ENCODE data around the gene CD300C.
"Not testable (repeated sequence)": the region's sequence is repeated elsewhere in the genome, so short reads cannot be mapped to it uniquely, and the experiment has no call there.

CD300C gene

DNA sequence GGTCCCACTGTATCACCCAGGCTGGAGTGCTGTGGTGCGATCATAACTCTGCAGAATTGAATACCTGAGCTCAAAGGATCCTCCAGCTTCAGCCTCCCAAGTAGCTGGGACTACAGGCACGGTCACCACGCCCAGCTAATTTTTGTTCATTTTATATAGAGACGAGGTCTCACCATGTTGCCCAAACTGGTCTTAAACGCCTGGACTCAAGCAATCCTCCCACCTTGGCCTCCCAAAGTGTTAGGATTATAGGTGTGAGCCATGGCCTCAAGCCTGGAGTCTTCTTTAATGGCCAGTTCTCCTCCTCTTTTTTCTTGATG is 15.1 kb downstream of the CD300C start:
- DNase-seq: no peak

- no peak for DNase-seq
These were observed 16.7 kb downstream of the CD300C start for GRCh38 chr17:74529243-74529642.

GRCh38 chr17:74528491-74529199 is 17.3 kb downstream of the CD300C start:
- no peak for DNase-seq

- DNase-seq: no peak
These were observed 18.2 kb downstream of the CD300C start for GRCh38 chr17:74527756-74528155.

DNA sequence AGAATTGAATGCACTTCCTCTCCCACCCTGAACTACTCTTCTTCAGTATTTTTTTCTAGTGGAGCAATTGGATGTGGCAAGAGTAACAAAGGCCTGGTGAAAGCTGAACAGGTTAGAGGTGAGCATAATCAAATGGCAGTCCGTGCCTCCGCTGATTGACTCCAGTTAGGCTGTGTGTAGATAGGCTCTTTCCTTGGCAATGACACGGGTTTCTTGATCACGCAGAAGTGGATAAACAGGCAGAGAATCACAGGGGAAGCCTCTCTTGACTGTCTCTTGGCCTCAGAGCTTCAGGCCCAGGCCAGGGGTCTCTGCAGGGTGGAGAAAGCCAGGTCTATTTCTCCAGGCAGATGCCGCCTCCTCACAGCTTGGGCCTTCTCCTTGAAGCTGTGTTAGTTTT is 18.8 kb downstream of the CD300C start:
- DNase-seq: no peak

DNA sequence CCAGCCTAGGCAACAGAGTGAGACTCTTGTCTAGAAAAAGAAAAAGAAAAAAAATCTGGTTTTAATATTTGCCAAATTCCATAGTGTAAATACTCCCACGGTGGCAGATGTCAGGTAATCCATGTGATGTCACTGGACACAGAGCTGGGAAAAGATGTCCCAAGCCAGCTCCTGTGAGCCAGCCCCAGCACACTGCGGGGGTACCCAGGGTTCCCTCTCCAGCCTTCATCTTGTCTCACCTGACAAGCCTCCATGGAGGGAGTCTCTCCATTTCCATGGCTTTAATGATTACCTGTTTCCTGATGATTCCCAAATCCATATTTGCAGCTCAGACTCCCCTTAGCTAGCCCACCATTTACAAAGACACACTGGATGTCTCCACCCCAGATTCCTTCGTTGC is 19.2 kb downstream of the CD300C start:
- DNase-seq: no peak

DNA sequence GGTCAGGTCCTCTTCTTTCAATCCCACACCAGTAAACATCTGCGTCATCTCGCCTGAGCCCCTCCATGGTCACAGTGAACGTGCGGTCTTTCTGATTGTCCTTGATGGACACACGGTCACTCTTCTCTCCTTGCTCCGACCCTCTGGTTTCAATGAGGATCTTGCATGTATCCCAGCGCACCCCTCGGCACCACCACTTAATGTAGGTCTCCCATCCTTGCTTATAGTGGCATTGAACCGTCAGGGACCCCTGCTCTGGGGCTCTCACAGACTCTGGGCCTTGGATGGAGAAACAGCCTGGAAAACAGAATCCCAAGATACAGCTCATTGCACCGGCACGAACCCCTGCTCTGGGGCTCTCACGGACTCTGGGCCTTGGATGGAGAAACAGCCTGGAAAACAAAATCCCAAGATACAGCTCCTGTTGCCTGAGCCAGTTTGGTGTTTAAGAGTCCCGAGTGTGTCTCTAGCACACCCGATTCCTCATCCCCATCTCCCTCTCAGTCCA is 20.1 kb downstream of the CD300C start:
- no peak for DNase-seq

DNA sequence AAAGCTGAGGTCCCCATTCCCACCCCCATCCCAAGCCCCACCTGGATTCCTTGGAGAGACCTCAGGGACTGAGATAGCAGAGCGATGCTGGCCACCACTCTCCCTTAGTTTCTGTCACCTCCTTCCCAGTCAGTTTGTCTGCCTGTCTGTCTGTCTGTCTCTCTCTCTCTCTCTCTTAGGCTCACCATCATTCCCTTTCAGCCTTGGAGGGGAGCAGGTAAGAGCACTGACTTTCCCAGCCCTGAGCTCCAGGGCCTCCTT is 20.5 kb downstream of the CD300C start:
- DNase-seq: no peak

GRCh38 chr17:74524653-74525464 is 21.1 kb downstream of the CD300C start:
- DNase-seq: no peak

DNA sequence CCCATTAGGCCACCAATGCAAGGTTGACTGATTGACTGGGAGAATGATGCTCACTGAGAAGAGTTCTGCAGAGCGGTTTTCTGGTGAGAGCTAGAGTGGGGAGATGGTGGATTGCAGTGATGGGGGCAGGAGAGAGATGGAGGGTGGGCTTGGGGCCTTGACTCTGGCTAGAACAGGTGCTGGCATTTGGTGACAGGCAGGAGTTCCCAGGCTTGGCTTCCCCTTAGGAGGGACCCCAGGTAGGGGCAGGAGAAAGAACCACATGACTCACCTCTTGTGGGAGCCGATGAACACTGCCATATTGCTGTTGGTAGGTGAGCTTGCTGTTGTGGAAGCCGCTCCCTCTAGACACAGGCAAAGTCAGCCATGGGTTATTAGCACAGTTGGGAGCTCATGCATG is 22.6 kb downstream of the CD300C start:
- DNase-seq: no peak

GRCh38 chr17:74522381-74523105 is 23.4 kb downstream of the CD300C start:
- DNase-seq: no peak

DNA sequence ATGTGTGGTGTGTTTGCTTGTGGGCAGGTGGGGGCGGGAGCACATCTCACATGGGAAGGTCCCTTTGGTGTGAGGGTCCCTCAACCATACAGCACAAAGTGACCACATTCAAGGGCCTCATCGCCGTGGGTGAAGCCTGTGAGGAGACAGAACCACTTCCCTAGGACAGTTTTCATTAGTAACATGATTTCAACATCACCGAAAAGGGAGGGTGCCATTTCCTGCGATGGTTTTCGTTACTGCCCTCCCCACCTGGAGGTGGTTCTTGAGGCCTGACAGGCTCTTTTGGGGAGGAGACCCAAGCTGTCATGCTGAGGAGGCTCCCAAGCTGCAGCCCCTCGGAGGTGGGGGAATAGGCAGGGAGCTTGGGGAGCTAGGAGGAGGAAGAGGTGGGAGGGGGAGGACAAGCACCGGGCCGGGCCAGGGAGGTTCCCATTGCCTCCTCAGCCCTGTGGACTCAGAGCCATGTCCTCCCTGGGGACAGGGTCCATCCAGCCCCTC is 24.2 kb downstream of the CD300C start:
- DNase-seq: no peak

GRCh38 chr17:74520790-74521480 is 25.0 kb downstream of the CD300C start:
- DNase-seq: no peak

DNA sequence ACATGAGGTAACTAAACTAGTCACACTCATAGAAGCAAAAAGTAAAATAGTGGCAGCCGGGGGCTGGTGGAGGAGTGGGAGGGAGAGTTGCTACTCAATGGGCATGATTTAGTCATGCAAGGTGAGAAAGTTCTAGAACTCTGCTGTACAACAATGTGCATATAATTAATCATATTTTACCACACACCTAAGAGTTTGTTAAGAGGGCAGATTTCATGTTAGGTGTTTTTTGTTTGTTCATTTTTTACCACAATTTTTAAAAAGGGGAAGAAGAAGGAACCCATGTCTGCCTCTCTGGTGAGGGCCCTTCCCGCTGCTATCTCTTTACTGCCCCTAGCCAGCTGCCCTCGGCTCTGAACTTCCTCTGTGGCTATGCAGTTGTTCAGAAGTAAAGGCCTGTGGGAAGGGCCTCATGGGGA is 25.9 kb downstream of the CD300C start:
- no peak for DNase-seq

- DNase-seq: not testable (repeated sequence)
These were observed 27.4 kb downstream of the CD300C start for GRCh38 chr17:74518413-74518981.

DNA sequence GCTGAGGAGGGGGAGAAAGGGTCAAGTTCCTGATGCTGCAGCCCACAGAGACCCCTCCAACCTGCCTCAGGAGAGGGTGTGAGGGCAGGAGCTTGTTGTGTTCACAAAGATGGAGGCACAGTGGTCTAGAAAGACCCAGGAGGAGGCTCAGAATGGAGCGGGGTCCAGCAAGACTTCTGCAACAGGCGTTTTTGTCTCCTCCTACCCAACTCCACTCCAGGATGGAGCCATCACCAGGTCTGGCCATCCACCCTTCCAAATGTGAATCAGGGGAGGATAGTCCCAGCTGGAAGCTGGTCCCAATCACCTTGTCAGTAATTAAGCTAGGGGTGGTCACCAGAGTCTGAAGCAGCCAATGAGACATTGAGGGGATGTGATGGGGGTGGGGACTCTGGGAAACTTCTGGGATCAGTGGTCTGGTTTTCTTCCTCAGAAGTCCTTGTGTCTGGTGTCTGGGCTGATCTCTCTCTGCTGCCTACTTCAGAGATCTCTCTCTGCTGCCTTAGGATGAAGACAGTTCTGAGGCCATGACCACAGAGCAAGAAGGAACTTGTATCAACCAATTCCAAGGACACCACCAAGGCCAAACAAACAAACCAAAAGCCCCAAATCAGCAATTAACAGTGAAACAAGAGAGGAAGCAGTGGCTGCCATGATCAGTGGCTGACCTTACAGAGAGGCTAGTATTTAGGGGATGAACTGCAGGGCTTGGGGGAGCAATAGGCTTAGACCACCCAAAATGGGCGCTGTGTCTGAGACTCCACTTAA is 29.2 kb downstream of the CD300C start:
- no peak for DNase-seq

- no peak for DNase-seq
These were observed 30.0 kb downstream of the CD300C start for GRCh38 chr17:74515941-74516340.

DNA sequence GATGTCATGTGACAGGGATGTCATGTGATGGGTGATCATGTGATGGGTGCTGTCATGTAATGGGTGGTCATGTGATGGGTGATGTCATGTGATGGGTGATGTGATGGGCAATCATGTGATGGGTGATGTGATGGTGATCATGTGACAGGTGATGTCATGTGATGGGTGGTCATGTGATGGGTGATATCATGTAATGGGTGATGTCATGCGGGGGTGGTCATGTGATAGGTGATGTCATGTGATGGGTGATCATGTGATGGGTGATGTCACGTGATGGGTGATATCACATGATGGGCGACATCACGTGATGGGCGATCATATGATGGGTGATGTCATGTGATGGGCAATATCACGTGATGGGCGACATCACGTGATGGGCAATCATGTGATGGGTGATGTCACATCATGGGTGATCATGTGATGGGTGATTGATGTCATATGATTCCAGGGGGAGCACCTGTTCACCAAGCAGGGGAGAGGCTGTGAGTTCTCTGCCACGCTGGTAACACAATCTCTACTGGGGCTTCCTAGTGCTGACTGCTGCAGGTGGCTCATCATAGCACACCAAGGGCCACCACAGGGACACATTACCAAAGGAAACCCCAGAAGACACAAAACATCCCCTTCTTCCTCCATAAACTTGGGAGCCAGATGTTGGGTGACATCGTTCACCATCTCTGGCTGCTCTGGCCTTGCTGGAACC is 31.1 kb downstream of the CD300C start:
- no peak for DNase-seq

- peak; percentile 43 for DNase-seq
These were observed 31.8 kb downstream of the CD300C start for GRCh38 chr17:74513987-74514631.

- no peak for DNase-seq
These were observed 33.3 kb downstream of the CD300C start for GRCh38 chr17:74512624-74513091.

DNA sequence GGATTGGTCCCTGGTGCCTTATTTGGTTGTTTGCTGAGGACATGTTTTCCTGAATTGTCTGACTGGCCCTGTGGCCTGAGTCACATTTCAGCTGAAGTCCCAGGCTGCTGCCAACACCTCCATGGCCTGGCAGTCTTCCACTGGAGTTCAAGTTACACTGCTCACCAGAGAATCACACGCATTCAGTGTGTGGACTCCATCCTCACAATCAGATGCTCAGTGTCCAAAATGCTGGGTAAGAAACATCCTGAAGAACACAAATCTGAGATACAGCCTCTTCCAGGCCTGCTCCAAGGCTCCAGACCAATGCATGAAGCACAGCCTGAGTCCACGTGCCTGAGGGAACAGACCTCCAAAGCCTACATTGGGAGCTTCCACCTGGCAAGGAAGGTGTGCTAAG is 33.9 kb downstream of the CD300C start:
- no peak for DNase-seq

All from T-helper 9 cell (primary cell).